HG03039 (cell line): ENCODE results near the gene QKI.

Experiments
- ATAC-seq: cut with Tn5 transposase; IDR thresholded peaks from one replicate; pipeline ENCODE4 v1.9.1; 2021; ENCODE audit warnings: mild to moderate bottlenecking, moderate library complexity; ENCODE audit not compliant: unreplicated experiment

The QKI gene

DNA sequence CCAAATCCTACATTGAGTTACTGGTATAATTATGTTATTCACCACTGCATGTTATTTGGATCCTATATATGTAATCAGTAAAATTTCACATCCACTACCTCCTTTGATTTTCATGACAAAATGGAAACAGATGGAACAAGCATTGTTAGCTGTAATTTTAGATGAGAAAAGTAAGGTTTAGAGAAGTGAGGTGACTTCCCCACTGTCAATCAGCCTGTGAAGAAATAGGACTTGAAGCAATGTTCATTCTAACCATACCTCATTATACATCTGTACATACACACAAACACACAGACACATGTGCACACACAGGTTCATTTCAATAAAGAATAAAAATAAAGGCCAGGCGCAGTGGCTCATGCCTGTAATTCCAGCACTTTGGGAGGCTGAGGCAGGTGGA lies 23.7 kb upstream of the QKI start:
- no peak for ATAC-seq

DNA sequence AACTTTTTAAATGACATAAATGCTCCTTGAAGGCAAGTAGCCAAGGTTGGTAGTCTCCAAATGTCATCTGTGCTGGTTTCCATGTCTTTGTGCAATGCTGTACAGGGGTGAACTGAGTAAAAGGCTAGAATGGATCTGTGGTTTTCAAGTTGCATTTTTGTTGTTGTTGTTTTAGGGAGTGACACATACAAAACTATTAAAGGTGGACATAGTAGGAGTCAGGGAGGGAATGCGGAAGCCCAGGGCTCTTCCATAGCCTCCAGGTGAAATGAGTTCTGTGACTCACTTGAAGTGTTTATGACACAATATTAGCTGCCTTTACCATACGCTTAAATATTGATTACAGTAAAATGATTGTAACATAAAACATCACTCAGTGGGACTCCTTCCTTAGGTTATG lies 22.5 kb upstream of the QKI start:
- ATAC-seq, result no peak

DNA sequence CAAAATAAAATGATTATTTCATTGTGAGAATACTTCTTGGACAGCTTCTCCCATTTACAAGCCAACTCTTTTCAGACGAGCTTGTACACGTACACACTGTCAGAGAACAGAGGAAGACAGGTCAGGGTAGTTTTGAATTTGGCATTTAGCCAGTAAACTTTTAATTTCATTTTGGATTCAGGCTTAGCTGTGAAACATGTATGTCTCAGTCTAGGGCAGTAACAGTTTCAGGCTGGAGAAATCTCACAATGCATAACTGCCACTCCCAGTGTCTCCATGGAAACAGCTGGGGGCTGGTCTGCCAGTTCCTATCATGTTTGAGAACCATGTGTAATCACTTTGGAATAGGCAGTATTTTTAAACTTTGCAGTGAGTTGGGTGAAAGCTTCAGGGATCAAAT lies 22.0 kb upstream of the QKI start:
- ATAC-seq, result no peak

DNA sequence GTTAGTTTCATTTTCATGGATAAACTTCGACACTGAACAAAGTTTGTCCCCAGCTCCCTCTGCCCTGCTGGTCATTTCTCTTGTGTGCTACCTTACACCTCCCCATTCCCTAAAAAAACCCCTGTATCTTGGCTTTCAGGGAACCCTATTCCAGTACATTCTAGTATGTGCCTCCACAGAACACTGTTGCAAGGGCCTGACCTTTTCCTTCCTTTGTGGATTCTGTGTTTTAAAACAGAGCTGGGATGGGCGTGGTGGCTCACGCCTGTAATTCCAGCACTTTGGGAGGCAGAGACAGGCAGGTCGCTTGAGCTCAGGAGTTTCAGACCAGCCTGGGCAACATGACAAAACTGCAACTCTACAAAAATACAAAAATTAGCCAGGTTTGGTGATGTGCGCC lies 20.6 kb upstream of the QKI start:
- no peak for ATAC-seq

DNA sequence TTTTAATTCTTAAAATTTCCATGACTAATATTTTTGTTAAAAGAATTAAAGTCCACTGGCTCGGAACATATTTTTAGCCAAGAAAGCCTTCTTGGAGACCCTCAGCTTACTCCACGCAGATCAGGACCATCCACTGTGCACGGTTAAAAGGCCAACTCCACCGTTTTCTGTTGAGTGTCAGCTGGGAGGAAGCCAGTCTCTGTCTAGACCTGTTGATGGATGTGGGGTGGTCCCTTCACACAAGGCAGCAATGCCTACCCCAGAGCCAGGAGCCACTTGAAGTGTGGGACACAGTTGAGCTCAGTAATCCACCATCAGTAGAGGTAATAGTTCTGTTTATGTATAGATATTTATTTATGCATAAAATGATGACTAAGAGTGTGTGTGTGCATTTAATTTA lies 19.9 kb upstream of the QKI start:
- no peak for ATAC-seq

DNA sequence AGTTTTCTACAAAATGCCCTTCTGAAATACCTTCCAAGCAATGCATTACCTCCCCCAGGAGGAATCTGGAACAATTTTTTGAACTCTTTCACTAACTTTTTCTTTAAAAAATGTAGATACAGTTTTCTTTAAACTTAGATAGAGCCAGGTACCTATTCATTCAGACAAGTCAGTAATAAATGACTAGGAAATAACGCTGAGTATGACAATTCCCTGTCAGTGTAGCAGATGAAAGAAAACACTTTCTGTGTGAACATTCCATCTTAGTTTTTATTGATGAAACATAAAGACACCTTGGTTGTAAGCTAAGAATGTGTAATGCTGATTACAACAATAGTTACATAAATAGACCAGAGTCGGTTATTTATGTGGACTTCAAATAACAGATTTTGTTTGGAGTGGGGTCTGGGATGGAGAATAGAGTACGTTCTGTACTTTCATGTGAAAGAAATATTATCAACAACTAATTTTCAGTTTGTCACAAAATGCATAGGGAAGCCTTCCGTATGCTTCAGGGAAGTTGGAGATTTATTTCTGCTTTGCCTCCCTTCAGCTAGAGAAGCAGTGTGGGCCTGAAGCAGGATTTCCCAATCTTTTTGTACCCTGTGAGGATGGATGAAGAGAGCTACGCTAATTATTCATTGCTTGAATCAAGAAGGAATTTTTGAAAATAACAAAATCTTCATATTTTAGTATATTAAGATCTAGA lies 19.2 kb upstream of the QKI start:
- no peak for ATAC-seq

DNA sequence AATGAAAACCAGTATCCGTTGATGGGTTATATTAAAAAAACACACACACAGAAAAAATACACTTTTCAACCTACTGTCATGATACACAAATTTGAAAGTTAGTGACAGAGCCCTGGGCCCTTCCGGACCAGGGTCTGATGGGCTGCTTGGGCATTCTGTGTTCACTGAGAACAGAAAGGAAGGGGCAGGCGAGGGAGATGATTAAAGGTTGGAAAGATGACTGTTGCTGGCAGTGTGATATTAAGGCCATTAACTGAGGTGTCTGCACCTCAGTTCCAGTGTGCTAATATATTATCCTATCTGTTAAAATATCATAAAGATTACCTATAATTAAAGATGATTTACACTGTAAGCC lies 18.7 kb upstream of the QKI start:
- ATAC-seq, result no peak

DNA sequence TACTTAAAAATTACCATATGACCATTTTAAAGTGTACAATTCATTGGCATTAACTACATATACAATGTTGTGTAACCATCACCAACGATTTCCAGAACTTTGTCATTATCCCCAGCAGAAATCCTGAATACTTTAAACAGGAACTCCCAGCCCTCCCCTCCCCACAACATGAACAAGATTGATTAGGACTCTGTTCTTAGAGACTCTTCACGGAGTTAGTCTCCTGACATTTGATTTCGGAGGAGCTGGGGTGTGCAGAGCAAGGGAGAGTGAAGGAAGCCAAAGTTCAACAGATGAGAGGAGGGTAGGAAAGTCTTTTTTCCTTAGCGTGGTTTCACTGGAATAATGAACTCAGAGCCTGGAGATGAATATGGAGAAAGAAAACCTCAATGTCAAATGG lies 17.2 kb upstream of the QKI start:
- ATAC-seq, result no peak

DNA sequence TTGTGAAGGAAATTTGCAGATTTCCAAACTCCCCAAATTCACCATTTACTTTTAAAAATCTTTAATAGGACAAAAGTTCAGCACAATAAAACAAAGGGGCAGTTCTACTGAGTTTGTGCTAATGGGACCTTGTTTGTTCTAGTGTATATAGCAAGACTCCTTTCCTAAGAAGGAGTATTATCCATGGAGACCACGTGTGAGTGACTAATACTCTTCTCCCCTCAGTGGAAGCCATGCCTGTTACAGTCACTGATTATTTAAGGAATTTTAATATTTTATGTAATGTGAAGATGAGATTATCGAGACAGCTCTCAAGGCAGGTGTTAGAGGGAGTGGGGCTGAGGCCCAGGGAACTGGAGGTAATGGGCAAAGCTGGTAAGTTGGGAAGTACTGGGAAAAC lies 16.4 kb upstream of the QKI start:
- no peak for ATAC-seq

DNA sequence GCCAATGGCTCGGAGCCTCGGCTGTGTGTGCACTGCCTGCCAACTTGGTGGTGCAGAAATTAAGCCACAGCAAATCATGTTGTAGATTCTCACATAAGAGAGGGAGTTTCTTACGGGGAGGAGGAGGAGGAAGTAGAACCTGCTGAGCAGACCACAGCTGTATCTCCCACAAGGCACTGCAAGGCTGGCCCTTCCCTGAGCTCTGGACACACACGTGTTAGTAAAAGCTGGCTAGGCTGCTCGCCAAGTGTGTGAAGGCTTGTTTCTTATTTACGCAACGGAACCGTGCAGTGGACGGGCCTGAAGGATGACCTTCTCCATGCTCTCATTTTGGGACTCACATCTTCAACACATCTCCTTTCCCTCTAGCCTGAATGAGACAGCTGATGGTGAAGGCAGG lies 15.7 kb upstream of the QKI start:
- ATAC-seq, result no peak

DNA sequence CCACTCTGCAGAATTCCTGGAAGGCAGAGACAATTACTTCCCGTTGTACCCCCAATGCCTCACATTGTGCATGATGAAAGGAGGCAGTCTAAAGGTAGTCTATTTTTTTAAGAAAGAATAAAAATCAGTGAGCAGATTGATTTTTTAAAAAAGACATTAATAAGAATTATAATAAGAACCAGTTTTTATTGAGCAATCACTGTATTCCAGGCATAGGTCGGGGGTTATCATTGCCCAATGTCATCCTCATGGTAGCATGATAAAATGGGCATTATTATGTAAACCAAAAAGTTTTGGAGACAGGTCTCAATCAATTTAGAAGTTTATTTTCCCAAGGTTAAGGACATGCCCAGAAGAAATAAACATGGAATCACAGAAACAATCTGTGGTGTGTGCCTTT lies 14.0 kb upstream of the QKI start:
- no peak for ATAC-seq

DNA sequence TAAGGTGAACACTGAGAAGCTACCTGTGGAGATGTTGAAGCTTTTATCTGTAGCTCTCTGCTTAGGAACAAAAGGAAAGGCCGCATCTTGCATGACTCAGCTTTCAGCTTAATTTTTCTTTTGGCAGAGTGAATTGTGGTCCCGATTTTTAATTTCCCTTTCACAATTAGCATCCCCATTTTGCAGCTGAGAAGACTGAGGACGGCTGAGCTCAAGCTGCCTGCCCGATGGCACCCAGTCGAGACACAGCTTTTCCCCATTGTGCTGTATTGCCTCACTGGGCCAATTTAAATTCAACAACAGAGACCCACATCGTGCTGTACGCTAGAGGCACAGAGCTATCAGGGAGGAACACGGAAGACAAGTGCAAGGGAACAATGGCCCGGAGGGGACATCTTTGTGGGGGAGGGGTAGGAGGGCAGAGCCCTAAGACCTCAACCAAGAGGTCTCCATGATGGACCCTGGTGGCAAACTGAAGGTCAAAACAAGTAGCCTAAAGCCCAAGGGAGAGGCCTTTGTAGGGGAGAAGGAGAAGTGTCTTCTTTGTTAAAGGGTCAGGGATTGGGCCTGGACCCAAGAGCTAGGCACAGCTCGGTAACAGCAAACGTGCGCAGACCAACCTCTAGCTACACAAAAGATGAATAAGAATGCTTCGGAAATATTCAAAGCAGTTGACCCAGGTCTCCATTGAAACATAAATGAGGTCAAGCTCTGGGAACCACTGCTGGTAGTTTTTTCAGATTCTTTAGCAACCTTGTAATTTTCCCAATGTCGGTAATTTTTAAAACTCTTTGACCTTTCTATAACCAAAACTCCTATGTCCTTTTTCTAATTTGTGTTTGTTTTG lies 13.3 kb upstream of the QKI start:
- no peak for ATAC-seq

DNA sequence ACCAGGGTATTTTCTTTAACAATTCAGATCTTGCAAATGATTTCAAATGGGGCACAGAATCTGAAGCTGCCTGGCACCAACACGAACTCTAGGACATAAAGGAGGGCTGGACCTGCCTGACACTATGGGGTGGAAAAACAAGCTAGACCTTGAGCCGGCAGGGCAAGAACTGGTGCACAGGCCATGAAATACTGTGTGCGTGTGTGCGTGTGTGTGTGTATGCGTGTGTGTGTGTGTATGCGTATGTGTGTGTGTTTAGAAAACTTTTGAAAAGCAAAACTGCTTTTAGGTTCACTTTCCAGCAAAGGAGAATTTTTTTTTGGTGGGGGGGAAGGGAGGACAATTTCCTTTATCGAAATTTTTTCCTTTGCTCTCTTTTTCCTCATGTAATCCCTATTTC lies 11.9 kb upstream of the QKI start:
- no peak for ATAC-seq

DNA sequence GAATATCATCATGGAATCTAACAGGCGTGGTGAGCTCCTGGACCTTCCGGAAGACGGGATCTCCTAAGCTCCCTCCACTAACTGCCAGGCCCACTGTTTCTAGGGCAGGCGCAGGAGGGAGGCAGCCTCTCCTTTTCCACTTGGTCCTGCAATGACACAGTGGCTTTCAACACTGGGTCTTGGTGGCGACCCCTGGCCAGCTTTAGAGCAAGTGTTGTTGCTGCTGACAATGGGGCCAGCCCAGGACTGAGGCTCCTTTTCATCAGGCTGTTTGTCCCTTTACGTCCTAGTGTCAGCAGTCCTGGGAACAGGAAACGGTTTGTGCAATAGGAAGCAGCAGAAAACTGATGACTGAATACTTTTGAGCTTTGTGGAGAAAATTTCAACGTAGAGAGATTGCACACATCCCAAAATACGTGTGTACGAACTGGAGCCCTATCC lies 9.7 kb upstream of the QKI start:
- no peak for ATAC-seq

DNA sequence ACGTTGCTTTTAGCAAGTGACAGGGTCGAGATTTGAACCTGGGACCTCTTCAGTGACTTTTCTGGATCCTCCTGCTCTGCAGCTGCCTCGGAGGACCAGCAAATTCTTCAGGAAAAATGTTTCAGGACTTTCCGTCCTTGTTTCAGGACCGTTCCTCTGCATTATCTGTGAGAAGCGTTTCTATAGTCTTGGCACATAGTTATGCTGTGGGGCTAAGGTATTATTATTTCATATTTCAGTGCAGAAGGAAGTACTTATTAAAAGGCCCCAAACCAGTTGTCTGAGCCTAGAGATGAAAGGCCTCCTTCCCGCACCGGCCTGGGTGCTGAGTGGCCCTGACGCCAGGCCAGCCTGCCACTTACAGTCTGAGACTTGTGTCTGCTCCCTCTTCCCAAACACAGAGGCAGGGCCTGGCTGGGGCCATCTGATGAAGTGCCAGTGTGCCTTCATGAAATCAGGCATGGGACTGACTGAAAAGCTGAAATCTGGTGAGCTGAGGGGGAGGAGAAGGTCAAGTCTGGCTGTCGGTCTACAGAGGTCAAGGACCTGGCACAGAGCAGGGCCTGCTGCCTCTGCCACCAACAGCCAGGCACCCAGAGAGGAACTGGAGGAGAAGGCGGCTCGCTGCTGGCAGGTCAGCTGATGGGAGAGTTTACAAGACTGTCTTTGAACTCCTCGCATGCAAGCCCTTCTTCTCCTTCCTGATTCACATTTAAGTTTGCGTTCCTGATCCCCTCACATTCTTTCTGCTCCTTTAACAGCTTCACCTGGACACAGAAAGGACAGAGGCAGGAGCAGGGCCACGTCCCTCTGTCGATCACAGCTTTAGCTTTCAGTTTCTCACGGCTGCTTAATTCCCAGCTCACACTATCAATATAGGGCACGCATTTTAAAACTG lies 8.9 kb upstream of the QKI start:
- peak; percentile 84 for ATAC-seq

DNA sequence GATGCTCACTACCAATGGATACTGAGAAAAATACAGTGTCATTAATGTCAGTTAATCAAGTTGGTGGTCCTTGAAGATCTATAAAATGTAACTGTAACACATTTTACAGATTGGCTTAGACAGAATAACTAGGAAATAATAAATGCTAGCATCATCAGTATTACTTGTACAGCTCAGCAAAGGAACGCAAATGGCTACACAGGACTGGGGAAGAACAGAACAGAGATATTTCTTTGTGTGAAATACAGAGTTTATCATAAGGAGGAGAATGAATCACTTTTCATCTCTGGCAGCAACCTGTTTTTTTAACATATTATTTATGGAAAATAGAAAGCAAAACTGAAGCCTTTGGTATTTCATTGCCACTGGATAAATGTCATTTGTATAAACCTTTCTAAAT lies 8.2 kb upstream of the QKI start:
- ATAC-seq, result no peak

DNA sequence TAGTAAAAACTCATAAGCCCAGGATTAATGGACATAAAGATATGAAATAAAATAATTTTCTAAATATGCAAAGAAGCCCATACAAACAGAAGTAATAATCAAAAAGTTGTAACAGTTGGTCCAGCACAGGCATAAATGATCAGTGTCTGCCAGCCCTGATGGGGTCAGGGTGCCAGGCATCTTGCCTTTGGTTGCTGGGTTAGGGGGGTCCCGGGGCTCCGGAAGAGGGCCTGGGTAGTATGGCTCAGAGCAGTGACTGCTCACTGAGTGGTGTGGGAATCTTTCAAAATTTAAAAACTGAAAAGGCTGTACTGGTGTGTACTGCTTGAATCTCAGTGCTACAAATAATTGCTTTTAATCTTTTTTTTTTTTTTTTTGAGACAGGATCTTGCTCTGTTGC lies 7.7 kb upstream of the QKI start:
- no peak for ATAC-seq

DNA sequence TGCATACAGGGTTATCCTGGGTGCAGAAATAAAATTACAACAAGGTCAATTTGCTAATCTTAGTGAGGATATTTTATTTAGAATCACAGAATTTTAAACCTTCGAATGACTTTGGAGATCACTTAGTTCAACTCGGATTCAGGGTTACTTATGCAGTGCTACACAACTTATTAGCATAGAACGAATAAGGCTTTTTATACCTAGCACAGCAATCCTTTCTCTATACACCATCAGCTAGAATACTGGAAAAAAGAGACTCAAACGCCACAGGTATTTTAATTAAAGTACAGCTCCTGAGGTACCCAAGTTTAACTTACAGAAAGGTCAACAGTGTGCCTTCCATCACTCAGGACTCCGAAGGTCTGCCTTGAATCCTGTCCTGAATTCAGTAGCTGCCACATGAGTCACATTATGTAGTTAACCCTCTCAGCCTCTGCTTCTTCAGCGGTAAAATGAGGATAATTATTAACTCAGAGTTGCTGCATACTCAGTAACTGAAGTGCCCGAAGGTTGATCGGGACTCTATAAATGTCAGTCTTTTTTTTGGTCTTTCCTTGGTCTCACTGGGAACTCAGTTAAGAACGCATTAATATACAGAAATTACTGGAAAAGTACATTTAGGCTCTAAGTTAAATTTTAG lies 6.0 kb upstream of the QKI start:
- no peak for ATAC-seq

DNA sequence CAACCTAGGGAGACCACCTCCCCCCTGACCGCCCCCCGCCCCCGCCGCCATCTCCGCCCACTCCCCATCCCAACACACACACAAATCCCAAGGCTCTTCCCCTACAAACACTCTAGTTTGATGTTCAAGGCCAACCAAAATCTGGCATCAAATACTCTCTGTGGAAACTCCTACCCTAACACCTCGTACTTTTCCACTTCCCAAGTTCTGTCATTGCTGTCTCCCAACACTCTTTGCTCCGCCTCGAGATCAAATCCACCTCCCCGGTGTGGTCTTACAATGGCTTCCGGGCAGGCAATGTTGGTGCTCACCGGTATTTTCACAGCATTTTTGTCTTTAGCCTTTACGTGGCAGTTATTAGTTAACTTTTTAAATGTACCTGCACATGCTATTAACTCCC lies 4.8 kb upstream of the QKI start:
- ATAC-seq, result no peak

DNA sequence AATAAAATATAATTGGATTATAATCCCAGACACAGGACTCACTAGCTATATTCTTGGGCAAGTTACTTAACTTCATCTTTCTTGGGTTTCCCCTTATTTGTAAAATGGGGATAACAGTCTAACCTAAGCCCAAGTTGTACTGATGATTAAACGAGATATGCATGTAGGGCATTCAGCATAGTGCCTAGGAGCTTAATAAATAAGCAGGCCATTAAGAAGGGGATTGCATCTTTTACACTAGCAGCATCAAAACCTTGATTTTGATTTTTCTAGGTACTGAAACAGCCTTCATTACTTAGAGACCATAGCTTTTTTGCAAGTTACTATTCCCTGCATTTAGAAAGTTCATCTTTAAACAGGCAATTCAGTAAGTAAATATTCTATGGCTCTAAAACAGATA lies 2.2 kb upstream of the QKI start:
- ATAC-seq, result no peak

DNA sequence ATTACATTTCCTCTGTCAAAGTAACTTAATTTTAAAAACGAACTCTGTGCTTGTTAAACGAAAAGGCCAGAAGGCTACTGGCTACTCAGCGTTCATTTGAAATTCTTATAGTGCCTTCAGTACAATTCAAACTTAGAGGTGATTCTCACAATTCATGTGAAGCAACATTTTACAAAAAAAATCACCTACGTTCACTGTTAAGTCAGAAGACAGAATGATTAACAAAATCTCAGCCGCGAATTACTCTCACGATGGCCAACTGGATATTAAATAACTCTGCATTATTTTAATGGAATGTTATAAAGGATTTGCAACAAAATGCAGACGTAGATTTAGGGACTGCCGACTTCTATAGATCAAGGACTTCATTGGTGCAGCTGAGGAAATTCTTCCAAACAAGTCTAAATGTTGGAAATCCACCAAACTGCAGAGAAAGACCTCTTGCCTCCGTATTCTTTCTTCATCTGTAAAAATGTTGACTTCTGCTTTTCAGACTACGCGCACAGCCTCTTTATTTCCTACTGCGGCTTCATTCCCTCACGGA lies 1.6 kb upstream of the QKI start:
- ATAC-seq, result no peak
